HepG2 (cell line): ENCODE results near the gene AKAP8. TPM values are rescaled to one million over a fixed set of nuclear protein-coding genes. Genes with fewer than 3 reads are reported as not detected.
A peak's percentile ranks its signal among the peaks of the same experiment; 100 is the strongest.

ENCODE experiments used
- ADNP ChIP-seq: sonication (generic); formaldehyde crosslinking; IDR thresholded peaks from 2 replicates; pipeline ENCODE4 v1.4.0; 2020; ENCODE audit warnings: missing genetic modification reagents
- AHR ChIP-seq: IDR thresholded peaks from 2 replicates; pipeline ENCODE4 v1.6.1; 2018; ENCODE audit warnings: missing genetic modification reagents, missing compliant biosample characterization
- AKAP8 ChIP-seq: sonication (generic); formaldehyde crosslinking; IDR thresholded peaks from 2 replicates; pipeline ENCODE4 v1.5.1; 2020; ENCODE audit warnings: mild to moderate bottlenecking, missing genetic modification reagents
- ELF1 ChIP-seq: sonication (generic); formaldehyde crosslinking; IDR thresholded peaks from 2 replicates; pipeline ENCODE4 v1.4.0; 2020; ENCODE audit warnings: missing genetic modification reagents
- ETS1 ChIP-seq: sonication (generic); formaldehyde crosslinking; IDR thresholded peaks from 2 replicates; pipeline ENCODE4 v1.4.0; 2020; ENCODE audit warnings: missing genetic modification reagents
- ETV6 ChIP-seq: sonication (generic); formaldehyde crosslinking; conservative IDR thresholded peaks from 2 replicates; pipeline ENCODE4 v1.4.0; 2020; ENCODE audit warnings: missing genetic modification reagents
- FOSL1 ChIP-seq: sonication (generic); formaldehyde crosslinking; IDR thresholded peaks from 2 replicates; pipeline ENCODE4 v1.9.0; 2021; ENCODE audit warnings: missing genetic modification reagents, borderline replicate concordance
- HMGA1 ChIP-seq: sonication (generic); formaldehyde crosslinking; conservative IDR thresholded peaks from 2 replicates; pipeline ENCODE4 v1.4.0; 2020; ENCODE audit warnings: missing genetic modification reagents
- KDM5A ChIP-seq: fragments of 200-600 bp; sonication (generic); IDR thresholded peaks from 2 replicates; pipeline ENCODE4 v1.7.0; 2018; ENCODE audit warnings: antibody characterized with exemption, mild to moderate bottlenecking, low read length, borderline replicate concordance
- MAFG ChIP-seq: sonication (generic); formaldehyde crosslinking; IDR thresholded peaks from 2 replicates; pipeline ENCODE4 v1.5.1; 2020; ENCODE audit warnings: mild to moderate bottlenecking, missing genetic modification reagents
- MEF2D ChIP-seq: sonication (generic); formaldehyde crosslinking; IDR thresholded peaks from 2 replicates; pipeline ENCODE4 v1.5.1; 2020; ENCODE audit warnings: mild to moderate bottlenecking, missing genetic modification reagents
- MLXIP ChIP-seq: sonication (generic); formaldehyde crosslinking; IDR thresholded peaks from 2 replicates; pipeline ENCODE4 v1.9.0; 2021; ENCODE audit warnings: missing genetic modification reagents, borderline replicate concordance
- PHB2 ChIP-seq: fragments of 450-650 bp; IDR thresholded peaks from 2 replicates; pipeline ENCODE4 v1.6.1; 2018; ENCODE audit not compliant: partially characterized antibody
- PLRG1 ChIP-seq: fragments of 450-650 bp; conservative IDR thresholded peaks from 2 replicates; pipeline ENCODE4 v1.6.1; 2016
- RARA ChIP-seq: IDR thresholded peaks from 2 replicates; pipeline ENCODE4 v1.6.1; 2016; ENCODE audit warnings: missing genetic modification reagents, missing compliant biosample characterization
- RBFOX2 ChIP-seq: fragments of 200-400 bp; formaldehyde crosslinking; IDR thresholded peaks from 2 replicates; pipeline ENCODE4 v1.6.1; 2017; ENCODE audit warnings: low read depth, mild to moderate bottlenecking, low read length
- SNAI1 ChIP-seq: sonication (generic); formaldehyde crosslinking; IDR thresholded peaks from 2 replicates; pipeline ENCODE4 v1.5.0; 2020; ENCODE audit warnings: mild to moderate bottlenecking, missing genetic modification reagents, borderline replicate concordance
- SP1 ChIP-seq, 2 experiments: fragments of 450-650 bp in 1 of 2; sonication (generic) in 1 of 2; formaldehyde crosslinking in 1 of 2; IDR thresholded peaks; 2 replicates each; pipeline versions ENCODE4 v1.4.0 to v1.6.1; 2016 to 2020; ENCODE audit warnings: missing genetic modification reagents in 1 of 2
- SRSF1 ChIP-seq: fragments of 200-400 bp; formaldehyde crosslinking; optimal IDR thresholded peaks from 2 replicates; pipeline ENCODE3; 2017; ENCODE audit warnings: mild to moderate bottlenecking, low read depth, low read length, moderate library complexity
- TCF7 ChIP-seq: sonication (generic); IDR thresholded peaks from 2 replicates; pipeline ENCODE4 v1.6.1; 2016; ENCODE audit warnings: antibody characterized with exemption, low read depth
- TP53 ChIP-seq: sonication (generic); formaldehyde crosslinking; conservative IDR thresholded peaks from 2 replicates; pipeline ENCODE4 v1.4.0; 2020; ENCODE audit warnings: missing genetic modification reagents
- ZBTB2 ChIP-seq: sonication (generic); formaldehyde crosslinking; IDR thresholded peaks from 2 replicates; pipeline ENCODE4 v1.8.0; 2022; ENCODE audit warnings: low read depth, missing genetic modification reagents
- ZNF263 ChIP-seq: sonication (generic); formaldehyde crosslinking; IDR thresholded peaks from 2 replicates; pipeline ENCODE4 v1.4.0; 2020; ENCODE audit warnings: missing genetic modification reagents
- ZNF337 ChIP-seq: sonication (generic); formaldehyde crosslinking; IDR thresholded peaks from 2 replicates; pipeline ENCODE4 v1.5.1; 2020; ENCODE audit warnings: missing genetic modification reagents, low read depth, mild to moderate bottlenecking, borderline replicate concordance
- ZNF432 ChIP-seq: sonication (generic); formaldehyde crosslinking; IDR thresholded peaks from 2 replicates; pipeline ENCODE4 v1.5.0; 2020; ENCODE audit warnings: missing genetic modification reagents, mild to moderate bottlenecking, borderline replicate concordance
- ZSCAN22 ChIP-seq: sonication (generic); formaldehyde crosslinking; IDR thresholded peaks from 2 replicates; pipeline ENCODE4 v1.4.0; 2020; ENCODE audit warnings: mild to moderate bottlenecking, missing genetic modification reagents
- polyA plus RNA-seq, 8 experiments: library from polyadenylated mRNA; depleted of rRNA in 3 of 8; stranded (reverse) in 7 of 8; unstranded in 1 of 8; fragments of >200 nt; fragmentation: Illumina TruSeq in 4 of 8; extraction: Trizol in 4 of 8; gene quantifications; 2 replicates each; pipeline versions ENCODE4 v1.2.1 to v1.2.3, GENCODE V29; 2011 to 2016; ENCODE audit warnings: low read depth in 4 of 8, missing spikeins in 1 of 8, mixed read lengths in 1 of 8; ENCODE audit not compliant: insufficient read depth in 1 of 8
- total RNA-seq, 5 experiments: library from RNA; depleted of rRNA; stranded (reverse); fragments of >200 nt; fragmentation: Illumina TruSeq; extraction: Trizol; gene quantifications; 2 replicates each; pipeline ENCODE4 v1.2.3, GENCODE V29; 2016; ENCODE audit warnings: low read depth in 1 of 5

The AKAP8 gene
- total and polyA plus RNA-seq, 2 of the 13 experiments (the other 11 are each of a cell fraction or from before 2014, with no cell fraction given): 15.9 to 22.1 TPM

GRCh38 chr19:15418579-15419412 lies 39.2 kb upstream of the AKAP8 start, which contains the start of gene AKAP8L (continued):
- no peak for TF ChIP-seq ZBTB2 (CRISPR knock-in tag)
- no peak for TF ChIP-seq SRSF1
- no peak for TF ChIP-seq PLRG1
- 0 out of 2 replicates have a peak, but pooled peaks have one; percentile 52 for TF ChIP-seq ZNF337
- no peak for TF ChIP-seq FOSL1 (CRISPR knock-in tag)
- no peak for TF ChIP-seq RARA (CRISPR knock-in tag)
- TF ChIP-seq PHB2: no peak
- TF ChIP-seq AKAP8 (CRISPR knock-in tag): peak; percentile 90
- no peak for TF ChIP-seq HMGA1
- no peak for TF ChIP-seq ETS1 (CRISPR knock-in tag)
- peak; percentile 50 for TF ChIP-seq ETV6 (CRISPR knock-in tag)
- 0 out of 2 replicates have a peak, but pooled peaks have one; percentile 26 for TF ChIP-seq MLXIP (CRISPR knock-in tag)
- peak; percentile 49; the same call in 1 of the 2 replicates for TF ChIP-seq ELF1 (CRISPR knock-in tag)
- TF ChIP-seq ZSCAN22 (CRISPR knock-in tag): no peak
- peak; percentile 89 for TF ChIP-seq RBFOX2
- peak; percentile 56 for TF ChIP-seq ZNF263 (CRISPR knock-in tag)
- no peak; the same call in 1 of the 2 replicates for TF ChIP-seq AHR (CRISPR knock-in tag)
- no peak for TF ChIP-seq SNAI1 (CRISPR knock-in tag)
- 0 out of 2 replicates have a peak, but pooled peaks have one; percentile 66 for TF ChIP-seq TP53 (CRISPR knock-in tag)
- TF ChIP-seq MAFG (CRISPR knock-in tag): no peak
- 0 out of 2 replicates have a peak, but pooled peaks have one; percentile 8 for TF ChIP-seq ADNP (CRISPR knock-in tag)
- no peak for TF ChIP-seq ZNF432
- TF ChIP-seq TCF7: no peak
- TF ChIP-seq SP1 (IDR thresholded peaks at IDR 0.05): peak; percentile 86
- TF ChIP-seq SP1 (CRISPR knock-in tag; IDR thresholded peaks at IDR 0.05): peak; percentile 98
- peak; percentile 36; the same call in 1 of the 2 replicates for TF ChIP-seq KDM5A
- TF ChIP-seq MEF2D (CRISPR knock-in tag): peak; percentile 12; the same call in 1 of the 2 replicates
